Jurkat, Clone E6-1 (cell line): ENCODE measurements around the gene NEXMIF. TPM values are rescaled to one million over a fixed set of nuclear protein-coding genes. Genes with fewer than 3 reads are reported as not detected.
"Not testable (repeated sequence)": the region's sequence is repeated elsewhere in the genome, so short reads cannot be mapped to it uniquely, and the experiment has no call there.

ENCODE experiments used
- DNase-seq: peaks from one replicate; pipeline ENCODE4 v3.0.0-alpha.2; 2011; ENCODE audit warnings: low read depth, low spot score
- H3K4me3 ChIP-seq: 2 replicates; pipeline ENCODE4 v1.5.1; 2011; ENCODE audit warnings: mild to moderate bottlenecking, low read length, control low read depth, moderate library complexity
- polyA plus RNA-seq: library from polyadenylated mRNA; unstranded; fragments of >200 nt; gene quantifications from one replicate; pipeline ENCODE4 v1.2.1, GENCODE V29; 2012; ENCODE audit warnings: missing spikeins; ENCODE audit not compliant: insufficient read length, insufficient read depth

NEXMIF gene
- polyA plus RNA-seq: 0.68 TPM

GRCh38 chrX:74925225-74926088 lies at the start of gene NEXMIF:
Gene NEXMIF, minus strand, starts transcription at chrX:74925452.
- peak within 1 kb of the TSS; percentile 59 for H3K4me3 ChIP-seq
- peak; percentile 62 for DNase-seq

- not testable (repeated sequence) for DNase-seq, H3K4me3 ChIP-seq
These were observed 36.7 kb upstream of the NEXMIF start for GRCh38 chrX:74961962-74962361.

GRCh38 chrX:74949717-74950116 lies 24.5 kb upstream of the NEXMIF start:
- DNase-seq: no peak
- H3K4me3 ChIP-seq: no peak overlapping the region

GRCh38 chrX:74940414-74940813 lies 15.2 kb upstream of the NEXMIF start:
- DNase-seq: peak; percentile 78
- H3K4me3 ChIP-seq: no peak overlapping the region

- peak; percentile 93 for DNase-seq
- no peak overlapping the region for H3K4me3 ChIP-seq
These were observed 6.0 kb upstream of the NEXMIF start for GRCh38 chrX:74931214-74931613.

- peak; percentile 46 for DNase-seq
- peak overlapping the region; percentile 59 for H3K4me3 ChIP-seq
These were observed 615 bp downstream of the NEXMIF start for GRCh38 chrX:74924449-74925224.

GRCh38 chrX:74923942-74924448 lies 1.3 kb downstream of the NEXMIF start:
- peak overlapping the region; percentile 59 for H3K4me3 ChIP-seq

GRCh38 chrX:74922922-74923543 lies 2.2 kb downstream of the NEXMIF start:
- H3K4me3 ChIP-seq: peak overlapping the region; percentile 59
- no peak for DNase-seq

More at GRCh38 chrX:74923942-74924448, 1.3 kb downstream of the NEXMIF start:
- DNase-seq: peak; percentile 72

- DNase-seq: no peak
- H3K4me3 ChIP-seq: no peak overlapping the region
These were observed 13.8 kb downstream of the NEXMIF start for GRCh38 chrX:74911494-74911893.

GRCh38 chrX:74906417-74906816 lies 18.8 kb downstream of the NEXMIF start:
- DNase-seq: no peak
- H3K4me3 ChIP-seq: no peak overlapping the region

GRCh38 chrX:74902806-74903205 lies 22.4 kb downstream of the NEXMIF start:
- no peak overlapping the region for H3K4me3 ChIP-seq
- no peak for DNase-seq

GRCh38 chrX:74892561-74892960 lies 32.7 kb downstream of the NEXMIF start:
- no peak for DNase-seq
- H3K4me3 ChIP-seq: no peak overlapping the region

- no peak overlapping the region for H3K4me3 ChIP-seq
- DNase-seq: no peak
These were observed 34.4 kb downstream of the NEXMIF start for GRCh38 chrX:74890676-74891430.

GRCh38 chrX:74882383-74882782 lies 42.9 kb downstream of the NEXMIF start:
- H3K4me3 ChIP-seq, DNase-seq: not testable (repeated sequence)

- no peak overlapping the region for H3K4me3 ChIP-seq
- no peak for DNase-seq
These were observed 59.5 kb downstream of the NEXMIF start for GRCh38 chrX:74865725-74866124.

- no peak overlapping the region for H3K4me3 ChIP-seq
- DNase-seq: no peak
These were observed 72.0 kb downstream of the NEXMIF start for GRCh38 chrX:74853255-74853654.

GRCh38 chrX:74835566-74835965 lies 89.7 kb downstream of the NEXMIF start:
- no peak overlapping the region for H3K4me3 ChIP-seq
- peak; percentile 7 for DNase-seq

GRCh38 chrX:74819797-74820196 lies 105.5 kb downstream of the NEXMIF start:
- DNase-seq, H3K4me3 ChIP-seq: not testable (repeated sequence)

- no peak for DNase-seq
These were observed 110.6 kb downstream of the NEXMIF start for GRCh38 chrX:74814681-74815080.

More at GRCh38 chrX:74814681-74815080, 110.6 kb downstream of the NEXMIF start:
- H3K4me3 ChIP-seq: no peak overlapping the region
